HCT116 (cell line): ENCODE measurements around the gene CAPN5. TPM values are rescaled to one million over a fixed set of nuclear protein-coding genes. Genes with fewer than 3 reads are reported as not detected.

Experiments
- ATAC-seq: fragments of 200-7000 bp; cut with Tn5 transposase; 2 replicates; pipeline ENCODE4 v1.9.1; 2020; ENCODE audit warnings: mild to moderate bottlenecking, moderate library complexity
- BruUV-seq: library from RNA; stranded (reverse); fragments of 400-500 nt; replicated peaks from 2 replicates; lab custom pipeline; 2021; lab: Mats Ljungman, UMichigan
- CTCF ChIA-PET: fragments of 300-600 bp; sonication (Branson Sonifier 250); formaldehyde crosslinking; loops from one replicate; lab custom pipeline; 2021; ENCODE audit warnings: antibody characterized with exemption; lab: Charles Lee
- POLR2A ChIA-PET: fragments of 300-600, 350-600 bp; sonication (Branson Sonifier 250); formaldehyde crosslinking; loops from one replicate; lab custom pipeline; 2021; ENCODE audit warnings: antibody characterized with exemption; lab: Charles Lee
- RAD21 ChIA-PET, 2 experiments: fragments of 300-600 bp; sonication (Branson Sonifier 250); formaldehyde crosslinking; loops; one replicate each; lab custom pipeline; 2023; ENCODE audit warnings: low total read pairs in 2 of 2; ENCODE audit not compliant: uncharacterized antibody in 2 of 2, unreplicated experiment in 2 of 2, low non-redundant PET in 1 of 2; lab: Charles Lee
- DNase-seq: peaks from one replicate; pipeline ENCODE4 v3.0.0-alpha.2; 2010; ENCODE audit warnings: low read depth, low spot score
- H2AFZ ChIP-seq: fragments of 200-600 bp; shearing (Covaris generic), sonication (generic); 2 replicates; pipeline ENCODE4 v1.6.1; 2017; ENCODE audit warnings: low read depth, mixed run types, mixed read lengths, antibody characterized with exemption, low read length; ENCODE audit not compliant: poor library complexity, severe bottlenecking
- H3K27ac ChIP-seq: 2 replicates; pipeline ENCODE4 v1.5.1; 2012; ENCODE audit warnings: low read depth, low read length
- H3K27me3 ChIP-seq: fragments of 200-600 bp; sonication (generic); 2 replicates; pipeline ENCODE4 v1.6.1; 2016; ENCODE audit warnings: mixed run types, low read length, mixed read lengths; ENCODE audit not compliant: insufficient read depth
- H3K36me3 ChIP-seq, 2 experiments: fragments of 200-500 bp in 1 of 2; fragments of 200-600 bp in 1 of 2; sonication (Bioruptor generic) in 1 of 2; sonication (generic) in 1 of 2; 2 replicates each; pipeline versions ENCODE4 v1.5.1 to v1.6.1; 2014 to 2016; ENCODE audit warnings: low read length in 2 of 2, inconsistent platforms in 1 of 2, mixed read lengths in 1 of 2, mixed run types in 1 of 2; ENCODE audit not compliant: insufficient read depth in 2 of 2, control insufficient read depth in 1 of 2
- H3K4me1 ChIP-seq, 2 experiments: fragments of 200-600 bp in 1 of 2; sonication (generic) in 1 of 2; 2 replicates each; pipeline versions ENCODE4 v1.5.1 to v1.6.1; 2012 to 2017; ENCODE audit warnings: low read length in 2 of 2, inconsistent platforms in 1 of 2, mild to moderate bottlenecking in 1 of 2, mixed read lengths in 1 of 2, mixed run types in 1 of 2, moderate library complexity in 1 of 2; ENCODE audit not compliant: insufficient read depth in 2 of 2, control insufficient read depth in 1 of 2
- H3K4me2 ChIP-seq: fragments of 200-600 bp; sonication (generic); 2 replicates; pipeline ENCODE4 v1.6.1; 2017; ENCODE audit warnings: mixed run types, low read length, mixed read lengths
- H3K4me3 ChIP-seq, 2 experiments: fragments of 200-600 bp in 1 of 2; sonication (generic) in 1 of 2; replicated peaks in 1 of 2; 2 replicates each; pipeline ENCODE4 v1.5.1; 2011 to 2016; ENCODE audit warnings: low read length in 2 of 2, control low read depth in 1 of 2, low read depth in 1 of 2, mild to moderate bottlenecking in 1 of 2, mixed read lengths in 1 of 2, mixed run types in 1 of 2
- H3K79me2 ChIP-seq: fragments of 200-600 bp; sonication (generic); 2 replicates; pipeline ENCODE4 v1.6.1; 2017; ENCODE audit warnings: mild to moderate bottlenecking, mixed run types, low read length, moderate library complexity, mixed read lengths; ENCODE audit not compliant: insufficient read depth
- H3K9ac ChIP-seq: fragments of 200-600 bp; sonication (generic); 2 replicates; pipeline ENCODE4 v1.6.1; 2016; ENCODE audit warnings: low read length, mixed read lengths
- H3K9me2 ChIP-seq: fragments of 200-600 bp; sonication (generic), shearing (Covaris generic); 2 replicates; pipeline ENCODE4 v1.6.1; 2017; ENCODE audit warnings: mixed run types, mild to moderate bottlenecking, moderate library complexity; ENCODE audit not compliant: insufficient read depth
- H3K9me3 ChIP-seq, 2 experiments: fragments of 200-500 bp in 1 of 2; fragments of 200-600 bp in 1 of 2; sonication (Bioruptor generic) in 1 of 2; sonication (generic) in 1 of 2; 2 replicates each; pipeline ENCODE4 v1.6.1; 2014 to 2017; ENCODE audit warnings: low read length in 2 of 2, mixed read lengths in 2 of 2, inconsistent platforms in 1 of 2, low read depth in 1 of 2, mild to moderate bottlenecking in 1 of 2, mixed run types in 1 of 2, moderate library complexity in 1 of 2; ENCODE audit not compliant: control insufficient read depth in 1 of 2, insufficient read depth in 1 of 2
- H4K20me1 ChIP-seq: fragments of 200-600 bp; sonication (generic), shearing (Covaris generic); 2 replicates; pipeline ENCODE4 v1.6.1; 2017; ENCODE audit warnings: mixed run types, mild to moderate bottlenecking, moderate library complexity; ENCODE audit not compliant: insufficient read depth
- MAX ChIP-seq: IDR thresholded peaks from 2 replicates; pipeline ENCODE4 v1.6.1; 2012
- RAD21 ChIP-seq: IDR thresholded peaks from 2 replicates; pipeline ENCODE4 v1.6.1; 2012; ENCODE audit warnings: low read depth, mild to moderate bottlenecking
- SRF ChIP-seq: IDR thresholded peaks from 2 replicates; pipeline ENCODE4 v1.6.1; 2012; ENCODE audit warnings: low read depth
- ZFX ChIP-seq: fragments of 450-650 bp; IDR thresholded peaks from 2 replicates; pipeline ENCODE4 v1.6.1; 2017
- intact Hi-C: fragments of 100-400 bp; cut with micrococcal nuclease; formaldehyde crosslinking; loops from 2 replicates; pipeline ENCODE4 v1.10.0; 2022
- total RNA-seq: library from RNA; stranded (reverse); gene quantifications from one replicate; pipeline ENCODE4 v1.2.1, GENCODE V29; 2021; ENCODE audit not compliant: unreplicated experiment
- TF ChIP-seq, protein P1 (sequence below): IDR thresholded peaks from 2 replicates; pipeline ENCODE4 v1.6.1; 2011; ENCODE audit warnings: mild to moderate bottlenecking, low read length, moderate library complexity; ENCODE audit not compliant: insufficient replicate concordance; ENCODE audit errors: extremely low read depth
- TF ChIP-seq, protein P2 (sequence below): IDR thresholded peaks from 2 replicates; pipeline ENCODE4 v1.6.1; 2012; ENCODE audit warnings: low read depth

CAPN5 gene
- total RNA-seq, 1 experiment from 2014 or later, result 8.6 TPM

- Histone ChIP-seq H3K4me3 (no peak overlapping the region), H3K79me2 (no peaks in the 10 kb centered on the region), H3K9me2 (no peaks in the 10 kb centered on the region), H4K20me1 (no peaks in the 10 kb centered on the region), H3K9ac (no peak overlapping the region), H3K4me2 (no peak overlapping the region), H3K27ac (no peak overlapping the region), H3K9me3 (no peaks in the 10 kb centered on the region), H3K27me3 (no peaks in the 10 kb centered on the region), H2AFZ (no peak overlapping the region), H3K4me1 (no peaks in the 10 kb centered on the region), H3K36me3 (no peaks in the 10 kb centered on the region)
- TF ChIP-seq, protein P1, sequence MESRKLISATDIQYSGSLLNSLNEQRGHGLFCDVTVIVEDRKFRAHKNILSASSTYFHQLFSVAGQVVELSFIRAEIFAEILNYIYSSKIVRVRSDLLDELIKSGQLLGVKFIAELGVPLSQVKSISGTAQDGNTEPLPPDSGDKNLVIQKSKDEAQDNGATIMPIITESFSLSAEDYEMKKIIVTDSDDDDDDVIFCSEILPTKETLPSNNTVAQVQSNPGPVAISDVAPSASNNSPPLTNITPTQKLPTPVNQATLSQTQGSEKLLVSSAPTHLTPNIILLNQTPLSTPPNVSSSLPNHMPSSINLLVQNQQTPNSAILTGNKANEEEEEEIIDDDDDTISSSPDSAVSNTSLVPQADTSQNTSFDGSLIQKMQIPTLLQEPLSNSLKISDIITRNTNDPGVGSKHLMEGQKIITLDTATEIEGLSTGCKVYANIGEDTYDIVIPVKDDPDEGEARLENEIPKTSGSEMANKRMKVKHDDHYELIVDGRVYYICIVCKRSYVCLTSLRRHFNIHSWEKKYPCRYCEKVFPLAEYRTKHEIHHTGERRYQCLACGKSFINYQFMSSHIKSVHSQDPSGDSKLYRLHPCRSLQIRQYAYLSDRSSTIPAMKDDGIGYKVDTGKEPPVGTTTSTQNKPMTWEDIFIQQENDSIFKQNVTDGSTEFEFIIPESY, result no peak
- no peak for TF ChIP-seq MAX
- TF ChIP-seq, protein P2, sequence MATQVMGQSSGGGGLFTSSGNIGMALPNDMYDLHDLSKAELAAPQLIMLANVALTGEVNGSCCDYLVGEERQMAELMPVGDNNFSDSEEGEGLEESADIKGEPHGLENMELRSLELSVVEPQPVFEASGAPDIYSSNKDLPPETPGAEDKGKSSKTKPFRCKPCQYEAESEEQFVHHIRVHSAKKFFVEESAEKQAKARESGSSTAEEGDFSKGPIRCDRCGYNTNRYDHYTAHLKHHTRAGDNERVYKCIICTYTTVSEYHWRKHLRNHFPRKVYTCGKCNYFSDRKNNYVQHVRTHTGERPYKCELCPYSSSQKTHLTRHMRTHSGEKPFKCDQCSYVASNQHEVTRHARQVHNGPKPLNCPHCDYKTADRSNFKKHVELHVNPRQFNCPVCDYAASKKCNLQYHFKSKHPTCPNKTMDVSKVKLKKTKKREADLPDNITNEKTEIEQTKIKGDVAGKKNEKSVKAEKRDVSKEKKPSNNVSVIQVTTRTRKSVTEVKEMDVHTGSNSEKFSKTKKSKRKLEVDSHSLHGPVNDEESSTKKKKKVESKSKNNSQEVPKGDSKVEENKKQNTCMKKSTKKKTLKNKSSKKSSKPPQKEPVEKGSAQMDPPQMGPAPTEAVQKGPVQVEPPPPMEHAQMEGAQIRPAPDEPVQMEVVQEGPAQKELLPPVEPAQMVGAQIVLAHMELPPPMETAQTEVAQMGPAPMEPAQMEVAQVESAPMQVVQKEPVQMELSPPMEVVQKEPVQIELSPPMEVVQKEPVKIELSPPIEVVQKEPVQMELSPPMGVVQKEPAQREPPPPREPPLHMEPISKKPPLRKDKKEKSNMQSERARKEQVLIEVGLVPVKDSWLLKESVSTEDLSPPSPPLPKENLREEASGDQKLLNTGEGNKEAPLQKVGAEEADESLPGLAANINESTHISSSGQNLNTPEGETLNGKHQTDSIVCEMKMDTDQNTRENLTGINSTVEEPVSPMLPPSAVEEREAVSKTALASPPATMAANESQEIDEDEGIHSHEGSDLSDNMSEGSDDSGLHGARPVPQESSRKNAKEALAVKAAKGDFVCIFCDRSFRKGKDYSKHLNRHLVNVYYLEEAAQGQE, result no peak
- TF ChIP-seq RAD21, result no peak
- no peak for TF ChIP-seq ZFX
- no peak for TF ChIP-seq SRF
- BruUV-seq, result no TSS peak
- intact Hi-C loops, result no loop called here
- RAD21 ChIA-PET, result no interaction called here
- CTCF ChIA-PET, result no interaction called here
- no peak for DNase-seq
- POLR2A ChIA-PET, result no interaction called here
- ATAC-seq, result no peak
Measured at GRCh38 chr11:77118971-77119370, 52.2 kb downstream of the CAPN5 start.
